Retina (tissue), 1 donor: ENCODE results near the gene SP140.
"Not testable (repeated sequence)": the region's sequence is repeated elsewhere in the genome, so short reads cannot be mapped to it uniquely, and the experiment has no call there.

Experiments used
- DNase-seq: peaks from one replicate; pipeline ENCODE4 v3.0.0-alpha.2; 2016

Gene SP140

DNA sequence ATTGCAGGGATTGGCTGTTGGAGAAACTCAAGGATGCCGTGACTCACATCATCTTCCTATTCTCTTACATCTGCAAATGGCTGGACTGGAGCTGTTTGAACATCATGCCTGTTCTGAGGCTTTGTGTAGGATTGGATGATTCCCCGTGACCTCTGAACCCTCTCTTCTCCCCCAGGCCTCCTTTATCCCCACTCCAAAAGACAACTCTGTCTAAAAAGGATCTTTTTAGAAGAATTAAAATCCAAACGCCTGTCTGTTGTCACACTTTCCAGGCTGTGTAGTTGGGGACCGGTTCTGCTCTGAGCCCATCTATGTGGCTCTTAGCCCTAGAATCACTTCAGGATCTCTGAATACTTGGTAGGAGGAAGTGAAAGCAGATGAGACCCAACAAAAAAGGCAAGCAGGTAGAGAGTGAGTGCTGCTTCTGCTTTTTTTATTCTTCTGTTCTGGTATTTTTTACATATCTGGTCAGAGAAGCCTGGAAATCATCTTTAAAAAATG lies 565 bp downstream of the SP140 start:
- no peak for DNase-seq

- no peak for DNase-seq
Observed at GRCh38 chr2:230227216-230227615, 1.7 kb downstream of the SP140 start.

DNA sequence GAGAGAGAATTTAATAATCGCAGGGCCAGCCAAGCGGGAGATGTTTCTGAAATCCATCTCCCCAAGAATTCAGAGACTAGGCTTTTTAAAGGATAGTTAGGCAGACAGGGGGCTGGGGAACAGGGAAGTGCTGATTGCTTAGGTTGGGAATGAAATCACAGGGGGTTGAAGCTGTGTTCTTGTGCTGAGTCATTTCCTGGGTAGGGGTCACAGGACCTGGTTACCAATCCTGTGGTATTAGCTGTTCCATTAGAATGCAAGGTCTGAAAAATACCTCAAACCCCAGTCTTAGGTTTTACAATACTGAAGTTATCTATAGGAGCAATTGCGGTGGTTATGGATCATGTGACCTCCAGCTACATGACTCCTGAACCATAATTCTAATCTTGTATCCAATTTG lies 4.6 kb downstream of the SP140 start:
- no peak for DNase-seq

GRCh38 chr2:230230496-230231200 lies 5.1 kb downstream of the SP140 start:
- DNase-seq: no peak

DNA sequence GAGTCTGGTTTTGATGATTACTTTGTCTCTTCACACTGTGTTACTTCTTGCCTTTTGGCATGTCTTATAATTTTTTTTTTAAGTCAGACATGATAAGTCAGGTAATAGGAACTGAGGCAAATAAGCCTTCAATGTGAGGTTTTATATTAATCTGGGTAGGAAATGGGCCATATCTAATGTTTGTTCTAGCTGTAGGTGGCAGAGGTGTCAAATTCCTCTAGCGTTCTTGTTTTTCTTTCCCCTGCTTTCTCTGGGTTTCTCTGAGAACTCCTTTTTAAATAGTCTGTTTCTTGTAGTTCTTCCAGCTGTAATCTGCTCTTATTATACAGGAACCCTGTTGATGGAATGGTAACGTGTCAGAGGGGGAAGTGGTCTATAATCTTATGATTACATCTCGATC lies 5.7 kb downstream of the SP140 start:
- DNase-seq: no peak

DNA sequence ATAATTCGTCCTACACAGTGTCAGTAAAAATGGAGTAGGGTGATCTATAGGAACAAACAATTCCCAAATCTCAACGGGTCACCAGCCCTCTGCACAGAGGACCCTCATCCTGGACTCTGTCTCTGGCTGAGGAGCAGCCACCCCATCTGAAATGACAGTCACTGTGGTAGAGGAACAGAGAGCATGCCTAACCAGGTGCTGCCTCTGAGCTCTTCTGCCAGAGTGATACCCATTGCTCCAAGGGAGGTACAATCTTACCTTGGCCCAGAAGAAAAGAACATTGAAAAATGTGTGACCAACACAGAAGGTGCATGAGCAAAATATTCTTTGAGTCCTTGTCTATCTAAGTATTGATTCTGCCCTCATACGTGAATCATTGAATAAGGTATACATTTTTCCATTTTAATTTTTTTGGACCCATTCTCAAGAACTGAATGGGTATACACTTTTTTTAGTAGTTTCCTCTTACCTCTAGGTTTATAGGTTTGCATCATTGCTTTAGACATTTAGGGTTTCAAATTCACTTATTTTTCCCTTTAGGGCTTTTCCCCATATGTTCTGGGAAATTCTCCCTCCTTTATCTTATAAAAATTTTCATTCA lies 8.7 kb downstream of the SP140 start:
- no peak for DNase-seq

DNA sequence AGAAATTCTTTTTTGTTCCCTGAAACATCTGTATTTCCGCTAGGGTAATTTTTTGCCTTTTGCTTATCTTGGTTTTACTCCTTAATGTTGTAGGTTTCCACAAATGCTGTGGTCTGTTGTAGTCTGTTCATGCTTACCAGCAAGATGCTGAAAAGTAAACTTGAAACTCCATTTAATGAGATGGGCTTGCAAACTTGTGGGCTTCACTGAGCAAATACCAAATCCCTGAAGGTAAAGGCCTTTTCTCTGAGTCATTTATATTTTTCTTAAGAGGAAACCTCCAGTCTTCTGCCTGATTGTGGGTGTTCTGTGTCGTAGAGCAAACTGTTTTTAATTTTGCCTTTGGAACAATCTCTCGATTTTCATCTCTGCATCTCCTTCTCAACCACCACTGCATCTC lies 9.3 kb downstream of the SP140 start:
- DNase-seq: no peak

DNA sequence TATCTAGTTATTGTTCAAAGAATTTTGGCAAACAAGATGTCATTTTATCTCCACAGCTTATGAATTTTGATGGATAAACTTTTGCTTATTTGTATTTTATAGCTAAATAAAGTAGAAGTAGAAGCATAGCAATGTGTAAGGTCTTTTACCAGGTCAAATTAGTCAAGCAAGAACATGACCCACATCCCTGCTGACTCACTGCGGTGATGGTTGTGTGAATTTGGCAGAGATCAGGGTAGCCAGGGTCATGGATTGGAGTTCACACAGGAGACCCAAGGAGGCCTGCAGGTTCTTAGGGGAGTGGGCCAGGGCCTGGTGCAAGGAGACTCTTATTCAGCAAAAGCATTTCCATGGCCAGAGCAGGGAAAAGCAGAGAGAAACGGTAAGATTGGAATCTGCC lies 18.7 kb downstream of the SP140 start:
- DNase-seq: no peak

DNA sequence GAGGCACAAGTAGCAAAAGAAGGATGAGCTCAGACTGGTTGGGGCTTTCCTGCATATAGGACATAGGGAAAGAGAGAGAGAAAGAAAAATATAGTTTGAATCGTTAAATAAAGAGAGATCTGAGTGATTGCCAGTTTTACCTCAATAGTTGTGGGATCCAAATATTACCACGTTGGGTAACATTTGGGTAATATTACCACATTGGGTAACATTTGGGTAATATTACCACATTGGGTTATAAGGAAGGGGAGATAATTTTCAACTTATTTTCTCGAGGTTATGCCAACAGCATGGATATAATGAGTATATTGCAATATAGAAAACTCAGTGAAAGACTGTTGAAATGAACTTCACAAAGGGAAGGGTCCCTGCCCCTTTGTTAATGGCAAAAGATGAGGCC lies 20.7 kb downstream of the SP140 start:
- no peak for DNase-seq

DNA sequence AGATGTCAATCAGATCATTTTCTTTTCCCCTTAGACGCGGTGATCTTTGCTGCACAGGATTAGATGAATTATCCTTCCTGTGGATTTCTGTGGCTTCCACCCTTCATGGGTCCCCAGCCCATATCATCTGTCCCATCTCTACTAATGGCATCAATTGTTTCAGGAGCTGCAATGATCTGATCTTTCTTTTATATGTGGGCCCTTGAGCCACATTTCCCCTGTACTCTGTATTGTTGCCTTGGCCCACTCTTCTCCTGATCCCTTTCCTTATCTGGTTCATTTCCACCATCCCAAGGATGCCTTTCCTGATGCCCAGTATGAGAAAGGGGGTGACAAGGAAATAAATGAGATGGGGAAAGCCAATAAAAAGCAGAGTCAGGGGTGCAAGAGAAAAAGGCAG lies 24.7 kb downstream of the SP140 start:
- no peak for DNase-seq

DNA sequence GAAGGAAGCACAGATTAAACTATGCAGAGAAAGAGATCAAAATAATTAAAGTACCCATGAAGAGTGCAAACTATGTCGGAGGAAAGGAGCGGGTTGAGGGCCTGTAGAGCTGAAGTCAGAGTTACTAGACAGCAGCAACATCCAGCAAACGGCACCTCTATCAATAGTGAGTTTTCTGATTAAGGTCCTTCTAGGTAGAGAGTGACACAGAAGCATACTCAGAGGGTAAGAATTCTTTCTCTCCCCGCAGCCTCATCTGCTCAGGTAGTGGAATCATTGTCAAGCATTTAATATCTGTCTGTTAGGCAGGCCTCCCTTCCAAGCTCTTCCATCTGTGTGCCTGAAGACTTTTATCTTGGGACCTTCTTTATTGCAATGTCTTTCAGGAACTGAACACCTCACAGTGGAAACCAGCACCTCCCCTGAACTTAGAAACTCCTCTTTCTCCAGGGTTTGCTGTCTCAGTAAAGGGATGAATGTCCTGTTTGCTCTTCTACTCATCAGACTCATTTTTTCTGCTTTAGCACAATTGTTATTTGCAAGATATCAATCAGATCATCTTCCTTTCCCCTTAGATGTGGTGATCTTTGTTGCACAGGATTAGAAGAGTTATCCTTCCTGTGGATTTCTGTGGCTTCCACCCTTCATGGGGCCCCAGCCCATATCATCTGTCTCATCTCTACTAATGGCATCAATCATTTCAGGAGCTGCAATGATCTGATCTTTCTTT lies 28.8 kb downstream of the SP140 start:
- DNase-seq: no peak

GRCh38 chr2:230256733-230257332 lies 31.3 kb downstream of the SP140 start:
- DNase-seq: no peak

DNA sequence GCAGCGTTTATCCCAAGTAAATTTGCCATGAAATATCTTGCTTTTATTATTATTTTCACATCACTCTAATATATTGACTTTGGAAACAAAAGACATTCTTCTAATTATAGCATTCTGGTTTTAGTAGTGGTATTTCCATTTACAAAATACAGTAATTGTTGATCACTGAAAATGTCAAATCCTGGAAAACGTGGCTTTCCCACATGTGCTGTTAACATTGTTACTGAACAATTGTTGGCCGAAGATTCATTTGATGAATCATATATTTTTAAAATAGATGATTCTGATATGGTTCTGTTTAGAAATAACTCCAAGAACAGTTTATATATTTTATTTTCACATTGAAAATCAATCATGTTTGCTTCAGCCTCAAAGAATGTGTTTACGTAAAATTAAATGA lies 32.9 kb downstream of the SP140 start:
- no peak for DNase-seq

DNA sequence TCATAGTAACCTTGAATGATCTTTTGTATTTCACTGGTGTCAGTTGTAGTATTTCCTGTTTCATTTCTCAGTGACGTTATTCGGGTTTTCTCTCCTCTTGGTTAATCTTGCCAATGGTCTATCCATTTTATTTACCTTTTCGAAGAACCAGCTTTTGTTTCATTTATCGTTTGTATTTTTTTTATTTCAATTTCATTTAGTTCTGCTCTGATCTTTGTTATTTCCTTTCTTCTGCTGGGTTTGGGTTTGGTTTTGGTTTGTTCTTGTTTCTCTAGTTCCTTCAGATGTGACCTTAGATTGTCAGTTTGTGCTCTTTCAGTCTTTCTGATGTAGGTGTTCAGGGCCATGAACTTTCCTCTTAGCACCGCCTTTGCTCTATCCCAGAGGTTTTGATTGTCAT lies 36.7 kb downstream of the SP140 start:
- no peak for DNase-seq

DNA sequence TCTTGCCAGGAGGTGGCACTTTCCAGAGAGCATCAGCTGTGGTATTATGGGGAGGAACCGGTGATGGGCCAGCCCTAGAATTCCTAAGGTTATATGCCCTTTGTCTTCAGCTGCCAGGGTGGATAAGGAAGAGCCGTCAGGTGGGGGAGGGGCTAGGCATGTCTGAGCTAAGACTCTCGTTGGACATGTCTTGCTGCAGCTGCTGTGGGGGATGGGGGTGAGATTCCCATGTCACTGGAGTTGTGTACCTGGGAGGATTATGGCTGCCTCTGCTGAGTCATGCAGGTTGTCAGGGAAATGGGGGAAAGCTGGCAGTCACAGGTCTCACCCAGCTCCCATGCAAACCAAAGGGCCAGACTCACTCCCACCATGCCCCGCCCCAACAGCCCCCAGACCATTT lies 39.4 kb downstream of the SP140 start:
- not testable (repeated sequence) for DNase-seq

- no peak for DNase-seq
Observed at GRCh38 chr2:230266638-230267037, 41.1 kb downstream of the SP140 start.

GRCh38 chr2:230267059-230267458 lies 41.5 kb downstream of the SP140 start:
- DNase-seq: no peak

GRCh38 chr2:230267556-230267955 lies 42.0 kb downstream of the SP140 start:
- no peak for DNase-seq

- DNase-seq: no peak
Observed at GRCh38 chr2:230268606-230269243, 43.2 kb downstream of the SP140 start.

GRCh38 chr2:230269715-230270114 lies 44.2 kb downstream of the SP140 start:
- DNase-seq: no peak

DNA sequence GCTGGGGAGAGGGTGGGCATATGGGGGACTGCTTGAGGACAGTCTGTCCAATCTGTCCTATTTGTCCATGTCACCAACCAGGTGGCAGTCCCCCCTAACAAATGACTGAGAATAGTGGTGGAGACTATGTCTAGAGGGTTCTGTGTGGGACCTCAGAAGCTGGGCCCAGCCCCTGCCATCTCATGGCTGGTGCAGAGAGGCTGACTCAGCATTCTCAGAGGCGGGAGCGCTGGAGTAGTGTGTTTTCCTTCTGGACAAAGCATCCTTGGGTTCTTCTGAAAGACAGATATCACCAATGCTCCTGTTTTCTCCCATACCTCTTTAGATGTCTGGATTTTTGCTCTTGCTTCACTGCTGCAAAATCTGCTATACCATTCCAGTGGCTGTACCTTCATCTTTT lies 57.4 kb downstream of the SP140 start:
- no peak for DNase-seq

GRCh38 chr2:230286048-230286447 lies 60.5 kb downstream of the SP140 start:
- DNase-seq: no peak

DNA sequence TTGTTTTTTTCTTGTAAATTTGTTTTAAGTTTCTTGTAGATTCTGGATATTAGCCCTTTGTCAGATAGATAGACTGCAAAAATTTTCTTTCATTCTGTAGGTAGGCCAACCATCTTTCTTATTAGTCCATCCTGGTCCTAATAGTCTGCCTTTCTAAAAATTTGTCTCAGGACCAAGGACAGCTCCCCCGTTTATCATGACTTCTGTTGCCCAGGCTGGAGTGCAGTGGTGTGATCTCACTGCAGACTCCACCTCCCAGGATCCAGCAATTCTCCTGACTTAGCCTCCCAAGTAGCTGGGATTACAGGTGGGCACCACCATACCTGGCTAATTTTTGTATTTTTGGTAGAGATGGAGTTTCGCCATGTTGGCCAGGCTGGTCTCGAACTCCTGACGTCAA lies 63.8 kb downstream of the SP140 start:
- not testable (repeated sequence) for DNase-seq
